HG02642 (cell line): ENCODE results near the gene SLC12A2.
A peak's percentile ranks its signal among the peaks of the same experiment; 100 is the strongest.

Source experiments
- ATAC-seq: cut with Tn5 transposase; IDR thresholded peaks from one replicate; pipeline ENCODE4 v1.9.1; 2021; ENCODE audit warnings: mild to moderate bottlenecking; ENCODE audit not compliant: unreplicated experiment, poor library complexity

The SLC12A2 gene

DNA sequence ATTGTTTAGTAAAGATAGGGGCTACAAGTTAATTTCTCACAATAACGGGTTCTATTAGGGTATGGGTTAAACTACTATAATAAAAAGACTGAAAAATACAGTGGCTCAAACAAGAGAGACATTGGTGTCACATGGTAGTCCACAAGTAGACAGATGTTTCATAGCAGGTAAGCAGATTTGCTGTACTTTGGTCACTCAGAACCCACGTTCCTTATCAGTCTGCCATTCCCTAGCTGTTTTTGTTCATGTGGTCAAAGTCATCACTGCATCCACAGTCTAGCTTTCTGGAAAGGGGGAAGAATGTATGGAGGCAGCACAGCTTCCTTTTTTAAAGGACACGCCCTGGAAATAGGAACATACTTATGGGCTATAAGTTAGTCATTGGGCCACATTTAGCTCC lies 73.0 kb downstream of the SLC12A2 start:
- no peak for ATAC-seq

- no peak for ATAC-seq
Measured at GRCh38 chr5:128158342-128158741, 74.8 kb downstream of the SLC12A2 start.

GRCh38 chr5:128163991-128164390 lies 80.4 kb downstream of the SLC12A2 start:
- no peak for ATAC-seq

DNA sequence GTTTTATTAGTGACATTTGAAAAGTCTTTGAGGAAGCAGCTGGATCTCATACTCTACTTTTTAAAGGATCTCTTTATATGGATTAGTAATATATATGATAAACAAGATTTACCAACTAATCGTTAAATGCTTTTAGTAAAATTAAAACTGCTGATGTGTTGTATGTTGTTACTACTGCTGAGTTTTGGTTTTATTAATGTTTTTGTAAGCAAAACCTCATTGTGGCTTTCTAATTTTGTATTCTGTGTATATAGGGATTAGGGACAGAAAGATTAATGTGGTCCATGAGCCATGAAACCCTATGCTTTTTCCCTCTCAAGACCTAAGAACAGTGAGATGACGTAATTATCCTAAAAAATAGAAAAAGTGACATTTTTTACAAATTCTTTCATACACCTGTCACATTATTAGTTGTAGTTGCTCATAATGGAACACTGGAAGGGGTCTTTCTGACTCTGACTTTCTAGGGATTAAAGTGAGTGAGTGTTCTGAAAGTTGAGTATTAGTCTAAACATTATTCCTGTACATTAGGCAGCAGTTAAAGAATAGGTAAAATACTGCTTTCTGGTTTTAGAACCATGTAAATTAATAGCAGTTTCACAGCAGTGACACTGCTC lies 85.9 kb downstream of the SLC12A2 start:
- ATAC-seq, result no peak

DNA sequence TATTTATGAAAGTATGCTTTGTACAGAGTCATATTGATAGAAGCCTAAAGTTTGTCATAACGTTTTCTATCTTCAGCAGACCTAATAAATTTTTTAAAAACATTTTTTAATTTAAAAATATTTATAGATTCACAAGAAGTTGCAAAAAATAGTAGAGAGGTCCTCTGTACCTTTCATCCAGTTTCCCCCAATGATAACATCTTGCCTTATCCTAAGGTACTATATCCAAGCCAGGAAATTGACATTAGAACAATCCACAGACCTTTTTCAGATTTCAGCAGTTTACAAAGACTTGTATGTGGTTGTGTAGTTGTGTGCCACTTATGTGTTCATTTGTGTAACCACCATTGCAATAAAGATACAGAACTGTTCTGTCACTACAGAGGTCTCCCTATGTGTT lies 88.5 kb downstream of the SLC12A2 start:
- ATAC-seq, result no peak

- no peak for ATAC-seq
Measured at GRCh38 chr5:128174951-128175350, 91.4 kb downstream of the SLC12A2 start.

GRCh38 chr5:128192368-128192767 lies 108.8 kb downstream of the SLC12A2 start:
- peak; percentile 78 for ATAC-seq

- no peak for ATAC-seq
Measured at GRCh38 chr5:128193665-128194390, 110.3 kb downstream of the SLC12A2 start.

- ATAC-seq, result no peak
Measured at GRCh38 chr5:128195316-128195715, 111.8 kb downstream of the SLC12A2 start.

GRCh38 chr5:128196080-128196479 lies 112.5 kb downstream of the SLC12A2 start:
- no peak for ATAC-seq

GRCh38 chr5:128196791-128197190 lies 113.2 kb downstream of the SLC12A2 start:
- no peak for ATAC-seq

DNA sequence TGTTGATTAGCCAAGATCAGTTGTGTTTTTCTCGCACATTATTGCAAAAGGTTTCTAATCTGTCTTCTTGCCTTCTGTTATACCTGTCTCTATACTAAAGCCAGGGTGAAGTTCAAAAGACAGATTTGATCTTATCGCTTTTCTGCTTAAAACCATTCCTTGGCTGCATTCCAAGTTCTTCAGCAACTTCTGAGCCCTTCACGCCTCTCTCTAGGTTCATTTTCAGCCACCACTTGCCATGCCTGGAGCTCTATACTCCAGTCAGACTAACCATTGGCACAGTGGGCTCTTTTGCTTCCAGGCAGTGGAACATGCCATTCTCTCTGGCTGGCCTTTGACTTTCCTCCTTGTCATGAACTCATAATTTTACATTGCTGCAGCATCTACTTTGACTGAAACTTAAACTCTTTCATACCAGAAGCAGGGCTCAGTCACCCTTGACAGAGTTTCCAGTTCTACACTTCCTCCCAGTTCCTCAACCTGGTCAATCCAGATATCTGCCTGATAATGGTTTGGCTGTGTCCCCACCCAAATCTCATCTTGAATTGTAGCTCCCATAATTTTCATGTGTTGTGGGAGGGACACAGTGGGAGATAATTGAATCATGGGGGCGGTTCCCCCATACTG lies 114.4 kb downstream of the SLC12A2 start:
- ATAC-seq, result peak; percentile 42

DNA sequence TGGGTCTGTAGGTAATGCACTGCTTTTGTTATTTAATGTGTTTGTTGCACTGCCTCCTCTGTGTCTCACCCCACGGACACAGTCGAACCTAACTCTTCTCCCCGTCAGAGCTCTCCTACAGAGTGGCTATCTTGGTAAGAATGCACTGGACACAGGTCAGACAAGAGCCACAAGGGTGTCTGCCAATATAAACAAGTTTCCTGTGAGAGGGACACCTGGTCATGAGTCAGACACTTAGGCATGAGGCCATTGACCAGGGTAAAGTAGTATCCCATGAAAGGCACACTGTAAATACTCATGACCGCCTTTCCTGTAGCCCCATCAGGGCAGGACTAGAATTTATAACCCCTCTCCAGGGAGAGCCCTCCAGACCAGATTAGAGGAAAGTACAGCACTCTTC lies 115.5 kb downstream of the SLC12A2 start:
- no peak for ATAC-seq

DNA sequence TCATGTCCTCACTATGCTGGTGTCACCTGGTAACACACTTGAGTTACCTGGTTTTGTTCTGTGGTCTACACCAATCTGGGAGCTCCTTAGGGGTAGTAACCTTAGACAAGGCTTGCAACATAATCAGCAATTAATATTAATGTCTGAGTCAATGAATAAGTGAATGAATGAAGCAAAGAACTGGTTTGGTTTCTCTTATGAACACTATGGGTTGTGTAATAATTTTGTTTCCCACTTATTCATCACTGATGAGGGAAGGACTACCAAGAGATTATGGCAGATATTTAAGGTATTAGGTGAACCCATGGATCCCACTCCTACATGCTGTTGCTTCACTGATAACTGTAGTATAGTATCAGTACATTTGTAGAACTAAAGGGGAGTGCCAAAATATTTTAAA lies 116.0 kb downstream of the SLC12A2 start:
- ATAC-seq, result no peak

GRCh38 chr5:128201065-128201926 lies 117.7 kb downstream of the SLC12A2 start:
- ATAC-seq, result peak; percentile 98

DNA sequence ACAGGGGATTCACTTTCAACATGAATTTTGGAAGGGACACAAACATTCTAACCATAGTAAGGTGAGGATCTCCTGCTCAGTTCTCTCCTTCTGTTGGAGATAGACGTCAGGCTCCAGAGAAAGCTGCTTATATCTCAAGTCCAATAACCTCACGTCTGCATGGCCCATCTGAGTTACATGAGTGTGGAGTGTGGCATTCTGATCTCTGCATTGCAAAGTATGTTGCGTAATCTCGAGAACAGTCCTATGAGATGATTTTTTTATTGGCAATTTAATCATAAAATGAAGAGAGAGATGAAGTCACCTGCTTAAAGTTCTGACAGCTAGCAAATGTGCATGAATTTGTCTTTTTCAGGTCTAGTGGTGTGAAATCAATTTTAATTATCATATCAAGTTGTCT lies 118.8 kb downstream of the SLC12A2 start:
- no peak for ATAC-seq

GRCh38 chr5:128208436-128208835 lies 124.9 kb downstream of the SLC12A2 start:
- no peak for ATAC-seq

DNA sequence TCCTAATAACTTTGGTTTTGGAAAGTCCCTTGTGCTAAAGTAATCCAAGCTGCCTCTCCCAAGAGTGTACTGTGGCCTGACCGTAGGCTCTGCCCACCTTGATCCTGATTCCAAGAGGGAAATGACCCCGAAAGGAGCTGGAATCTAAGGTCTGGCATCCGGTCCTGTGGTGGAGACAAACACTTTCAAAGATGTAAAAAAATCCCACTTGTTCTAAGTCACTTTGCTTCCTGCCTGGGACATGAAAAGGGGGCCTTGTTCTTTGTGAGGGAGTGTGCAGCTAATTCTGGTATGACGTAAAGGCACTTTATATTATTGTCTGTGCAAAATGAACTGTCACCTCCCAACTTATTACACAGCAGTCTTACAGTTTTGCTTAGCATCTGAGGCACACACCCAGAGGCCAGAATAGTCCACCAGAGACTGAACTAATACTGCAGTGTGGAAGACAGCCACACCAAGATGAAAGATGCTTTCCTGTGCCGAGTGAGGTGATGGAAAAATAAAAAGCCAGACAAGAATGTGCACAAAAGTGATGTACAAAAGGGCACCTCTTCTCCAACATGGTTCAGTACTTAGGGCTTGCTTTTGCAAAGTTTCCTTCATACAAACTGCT lies 128.7 kb downstream of the SLC12A2 start:
- no peak for ATAC-seq

- ATAC-seq, result peak; percentile 56
Measured at GRCh38 chr5:128213340-128213739, 129.8 kb downstream of the SLC12A2 start.

- no peak for ATAC-seq
Measured at GRCh38 chr5:128213833-128214232, 130.3 kb downstream of the SLC12A2 start.
